Fibroblast of mammary gland (primary cell): Measurements from ENCODE around the gene RAD50.
"Not testable (repeated sequence)": the region's sequence is repeated elsewhere in the genome, so short reads cannot be mapped to it uniquely, and the experiment has no call there.

Source experiments
- DNase-seq: peaks from one replicate; pipeline ENCODE4 v3.0.0-alpha.2; 2010; ENCODE audit warnings: low read depth
- H3K4me3 ChIP-seq: 2 replicates; pipeline ENCODE4 v1.5.1; 2011; ENCODE audit warnings: low read depth, mild to moderate bottlenecking, low read length, moderate library complexity; ENCODE audit not compliant: control insufficient read depth
- TF ChIP-seq, protein P1 (sequence below): conservative IDR thresholded peaks from 2 replicates; pipeline ENCODE4 v1.5.1; 2011; ENCODE audit warnings: low read depth, low read length, inconsistent platforms; ENCODE audit not compliant: control insufficient read depth, insufficient read depth

Gene RAD50

DNA sequence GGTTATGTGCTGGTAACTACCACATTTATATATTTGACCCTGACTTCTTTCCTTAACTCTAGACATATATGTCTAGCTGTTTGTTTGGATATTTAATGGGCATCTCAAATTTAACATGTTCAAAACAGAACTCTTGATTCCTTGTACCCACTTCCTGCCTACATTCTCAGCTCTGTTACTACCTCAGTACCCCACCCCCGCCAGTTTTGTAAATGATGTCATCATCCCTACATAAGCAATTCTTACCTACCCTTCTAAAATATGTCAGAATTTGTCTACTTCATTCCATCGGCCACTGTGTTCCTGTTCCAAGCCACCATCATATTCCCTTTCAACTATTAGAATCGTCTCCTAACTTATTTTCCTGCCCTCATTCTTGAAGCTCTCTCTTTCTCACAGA, 4.8 kb downstream of the RAD50 start:
- TF ChIP-seq, protein P1, sequence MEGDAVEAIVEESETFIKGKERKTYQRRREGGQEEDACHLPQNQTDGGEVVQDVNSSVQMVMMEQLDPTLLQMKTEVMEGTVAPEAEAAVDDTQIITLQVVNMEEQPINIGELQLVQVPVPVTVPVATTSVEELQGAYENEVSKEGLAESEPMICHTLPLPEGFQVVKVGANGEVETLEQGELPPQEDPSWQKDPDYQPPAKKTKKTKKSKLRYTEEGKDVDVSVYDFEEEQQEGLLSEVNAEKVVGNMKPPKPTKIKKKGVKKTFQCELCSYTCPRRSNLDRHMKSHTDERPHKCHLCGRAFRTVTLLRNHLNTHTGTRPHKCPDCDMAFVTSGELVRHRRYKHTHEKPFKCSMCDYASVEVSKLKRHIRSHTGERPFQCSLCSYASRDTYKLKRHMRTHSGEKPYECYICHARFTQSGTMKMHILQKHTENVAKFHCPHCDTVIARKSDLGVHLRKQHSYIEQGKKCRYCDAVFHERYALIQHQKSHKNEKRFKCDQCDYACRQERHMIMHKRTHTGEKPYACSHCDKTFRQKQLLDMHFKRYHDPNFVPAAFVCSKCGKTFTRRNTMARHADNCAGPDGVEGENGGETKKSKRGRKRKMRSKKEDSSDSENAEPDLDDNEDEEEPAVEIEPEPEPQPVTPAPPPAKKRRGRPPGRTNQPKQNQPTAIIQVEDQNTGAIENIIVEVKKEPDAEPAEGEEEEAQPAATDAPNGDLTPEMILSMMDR = no peak
- no peak for DNase-seq
- H3K4me3 ChIP-seq = no peak overlapping the region

DNA sequence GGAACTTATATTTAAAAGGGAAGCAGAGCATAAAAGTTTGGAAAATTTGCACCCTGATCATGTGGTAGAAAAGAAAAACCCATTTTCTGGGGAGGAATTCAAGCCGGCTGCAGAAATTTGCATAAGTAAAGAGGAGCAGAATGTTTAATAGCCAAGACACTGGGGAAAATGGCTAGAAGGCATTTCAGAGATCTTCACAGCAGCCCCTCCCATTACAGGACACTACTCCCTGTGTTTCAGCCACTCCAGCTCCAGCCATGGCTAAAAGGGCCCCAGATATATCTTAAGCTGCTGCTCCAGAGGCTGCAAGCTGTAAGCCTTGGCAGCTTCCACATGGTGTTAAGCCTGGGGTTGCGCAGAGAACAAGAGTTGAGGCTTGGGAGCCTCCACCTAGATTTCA, 7.8 kb downstream of the RAD50 start:
- not testable (repeated sequence) for H3K4me3 ChIP-seq, DNase-seq

DNA sequence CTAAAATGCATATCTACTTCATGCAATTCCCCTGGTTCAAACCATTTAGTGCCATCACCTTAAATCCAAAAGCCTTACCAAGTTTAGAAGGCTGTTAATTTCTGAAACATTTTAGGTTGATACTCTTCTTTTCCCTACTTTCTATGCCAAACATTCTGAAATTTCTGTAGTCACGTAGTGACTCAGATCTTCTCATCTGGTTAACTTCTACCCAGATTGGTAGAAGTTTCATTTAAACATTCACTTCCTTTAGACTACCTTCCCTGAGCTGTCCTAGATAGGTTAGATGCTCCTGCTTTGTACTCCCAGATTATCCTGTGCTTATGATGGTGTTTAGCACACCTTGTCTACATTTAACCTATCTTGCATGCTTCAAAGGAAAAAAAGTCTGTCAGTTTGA, 9.9 kb downstream of the RAD50 start:
- DNase-seq = no peak
- no peak overlapping the region for H3K4me3 ChIP-seq
- TF ChIP-seq, protein P1 = no peak

DNA sequence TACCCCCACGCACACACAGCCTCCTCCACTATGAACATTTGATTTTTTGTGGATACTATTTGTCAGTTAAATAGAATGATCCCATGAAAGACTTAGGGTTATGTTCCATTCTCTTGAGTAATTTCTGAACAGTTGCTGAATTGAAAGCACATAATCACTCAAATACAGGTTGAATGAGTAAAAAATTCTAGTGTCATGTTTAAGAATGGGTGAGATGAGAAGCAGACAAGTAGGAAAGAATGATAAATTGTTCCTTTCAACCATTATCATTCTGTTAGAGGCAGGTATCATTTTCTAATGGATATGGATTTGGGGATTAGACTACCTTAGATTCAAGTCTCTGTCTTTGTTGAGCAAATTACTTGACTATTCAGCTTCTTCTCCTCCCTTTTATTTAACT, 19.3 kb downstream of the RAD50 start:
- TF ChIP-seq, protein P1 = no peak
- DNase-seq = no peak
- H3K4me3 ChIP-seq = no peak overlapping the region

DNA sequence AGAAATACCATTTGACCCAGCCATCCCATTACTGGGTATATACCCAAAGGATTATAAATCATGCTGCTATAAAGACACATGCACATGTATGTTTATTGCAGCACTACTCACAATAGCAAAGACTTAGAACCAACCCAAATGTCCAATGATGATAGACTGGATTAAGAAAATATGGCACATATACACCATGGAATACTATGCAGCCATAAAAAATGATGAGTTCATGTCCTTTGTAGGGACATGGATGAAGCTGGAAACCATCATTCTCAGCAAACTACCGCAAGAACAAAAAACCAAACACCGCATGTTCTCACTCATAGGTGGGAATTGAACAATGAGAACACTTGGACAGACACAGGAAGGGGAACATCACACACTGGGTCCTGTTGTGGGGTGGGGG, 27.8 kb downstream of the RAD50 start:
- H3K4me3 ChIP-seq, DNase-seq: not testable (repeated sequence)

DNA sequence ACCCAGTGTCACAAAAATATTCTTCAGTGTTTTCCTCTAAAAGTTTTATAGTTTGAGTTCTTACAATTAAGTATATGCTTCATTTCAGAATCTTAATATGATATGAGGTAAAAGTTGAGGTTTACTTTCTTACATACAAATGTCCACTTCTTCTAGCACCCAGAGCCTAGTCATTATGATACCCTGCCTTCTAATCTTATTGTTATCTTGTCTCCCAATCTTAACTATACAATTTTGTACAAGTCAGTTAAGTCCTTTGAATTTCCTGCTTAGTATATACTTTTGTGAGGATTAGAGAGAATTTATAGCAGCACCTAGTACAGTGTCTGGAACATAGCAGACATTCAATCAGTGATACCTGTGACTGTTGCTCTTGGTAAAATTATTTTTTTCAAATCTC, 29.3 kb downstream of the RAD50 start:
- TF ChIP-seq, protein P1 = no peak
- DNase-seq = no peak
- no peak overlapping the region for H3K4me3 ChIP-seq

DNA sequence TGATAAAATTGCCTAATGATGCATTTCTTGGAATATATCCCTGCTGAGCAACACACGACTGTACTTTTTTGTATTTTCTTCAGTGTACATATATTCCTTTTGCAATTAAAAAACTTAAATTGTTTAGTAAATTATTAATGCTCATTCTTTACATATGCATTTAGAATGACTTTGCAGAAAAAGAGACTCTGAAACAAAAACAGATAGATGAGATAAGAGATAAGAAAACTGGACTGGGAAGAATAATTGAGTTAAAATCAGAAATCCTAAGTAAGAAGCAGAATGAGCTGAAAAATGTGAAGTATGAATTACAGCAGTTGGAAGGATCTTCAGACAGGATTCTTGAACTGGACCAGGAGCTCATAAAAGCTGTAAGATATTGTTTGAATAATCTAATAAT, 32.7 kb downstream of the RAD50 start:
- TF ChIP-seq, protein P1 = no peak
- H3K4me3 ChIP-seq = no peak overlapping the region
- no peak for DNase-seq

DNA sequence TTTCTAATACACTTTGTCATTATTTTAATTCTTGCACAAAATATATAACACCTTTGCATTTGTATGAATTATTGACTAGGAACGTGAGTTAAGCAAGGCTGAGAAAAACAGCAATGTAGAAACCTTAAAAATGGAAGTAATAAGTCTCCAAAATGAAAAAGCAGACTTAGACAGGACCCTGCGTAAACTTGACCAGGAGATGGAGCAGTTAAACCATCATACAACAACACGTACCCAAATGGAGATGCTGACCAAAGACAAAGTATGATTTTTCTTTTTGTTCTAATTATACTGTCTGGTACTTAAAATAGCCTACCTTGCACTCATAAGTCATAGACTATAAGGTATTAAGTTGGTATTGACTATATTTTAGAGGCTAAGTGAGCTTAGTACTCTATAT, 34.4 kb downstream of the RAD50 start:
- no peak overlapping the region for H3K4me3 ChIP-seq
- peak; percentile 21 for DNase-seq
- TF ChIP-seq, protein P1 = no peak
